ENCODE data around the gene CTNND2. TPM values are rescaled to one million over a fixed set of nuclear protein-coding genes. Genes with fewer than 3 reads are reported as not detected.

Gene CTNND2
- total RNA-seq, 4 donors from 2014 or later: 0.18 to 14.9 (median 0.47) TPM; not detected in 1

GRCh38 chr5:11038772-11039171, 865.5 kb downstream of the CTNND2 start:
- DNase-seq: no peak
- Histone ChIP-seq H3K36me3 (no peaks in the 10 kb centered on the region), H3K27me3 (no peaks in the 10 kb centered on the region), H3K4me3 (no peak overlapping the region), H3K27ac (no peak overlapping the region), H3K4me1 (no peaks in the 10 kb centered on the region), H3K9me3 (no peaks in the 10 kb centered on the region)
- TF ChIP-seq, protein P1, sequence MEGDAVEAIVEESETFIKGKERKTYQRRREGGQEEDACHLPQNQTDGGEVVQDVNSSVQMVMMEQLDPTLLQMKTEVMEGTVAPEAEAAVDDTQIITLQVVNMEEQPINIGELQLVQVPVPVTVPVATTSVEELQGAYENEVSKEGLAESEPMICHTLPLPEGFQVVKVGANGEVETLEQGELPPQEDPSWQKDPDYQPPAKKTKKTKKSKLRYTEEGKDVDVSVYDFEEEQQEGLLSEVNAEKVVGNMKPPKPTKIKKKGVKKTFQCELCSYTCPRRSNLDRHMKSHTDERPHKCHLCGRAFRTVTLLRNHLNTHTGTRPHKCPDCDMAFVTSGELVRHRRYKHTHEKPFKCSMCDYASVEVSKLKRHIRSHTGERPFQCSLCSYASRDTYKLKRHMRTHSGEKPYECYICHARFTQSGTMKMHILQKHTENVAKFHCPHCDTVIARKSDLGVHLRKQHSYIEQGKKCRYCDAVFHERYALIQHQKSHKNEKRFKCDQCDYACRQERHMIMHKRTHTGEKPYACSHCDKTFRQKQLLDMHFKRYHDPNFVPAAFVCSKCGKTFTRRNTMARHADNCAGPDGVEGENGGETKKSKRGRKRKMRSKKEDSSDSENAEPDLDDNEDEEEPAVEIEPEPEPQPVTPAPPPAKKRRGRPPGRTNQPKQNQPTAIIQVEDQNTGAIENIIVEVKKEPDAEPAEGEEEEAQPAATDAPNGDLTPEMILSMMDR (IDR thresholded peaks at IDR 0.05): no peak
- no peak for TF ChIP-seq POLR2A (IDR thresholded peaks at IDR 0.05)

- Histone ChIP-seq H3K9me3 (no peaks in the 10 kb centered on the region), H3K36me3 (no peaks in the 10 kb centered on the region), H3K27me3 (no peaks in the 10 kb centered on the region), H3K27ac (no peak overlapping the region), H3K4me3 (no peak overlapping the region), H3K4me1 (no peaks in the 10 kb centered on the region)
- no peak for DNase-seq
- TF ChIP-seq POLR2A (IDR thresholded peaks at IDR 0.05): no peak
- TF ChIP-seq, protein P1 (IDR thresholded peaks at IDR 0.05): no peak
Observed at GRCh38 chr5:11037941-11038340, 866.3 kb downstream of the CTNND2 start.

- no peaks in the 10 kb centered on the region for H3K27me3 ChIP-seq
- no peak for TF ChIP-seq POLR2A (IDR thresholded peaks at IDR 0.05)
- TF ChIP-seq, protein P1 (IDR thresholded peaks at IDR 0.05): no peak
- no peak for DNase-seq
- H3K9me3 ChIP-seq: no peaks in the 10 kb centered on the region
- no peaks in the 10 kb centered on the region for H3K4me1 ChIP-seq
- no peaks in the 10 kb centered on the region for H3K36me3 ChIP-seq
- no peak overlapping the region for H3K27ac ChIP-seq
- H3K4me3 ChIP-seq: no peak overlapping the region
Observed at GRCh38 chr5:11037080-11037479, 867.2 kb downstream of the CTNND2 start.

DNA sequence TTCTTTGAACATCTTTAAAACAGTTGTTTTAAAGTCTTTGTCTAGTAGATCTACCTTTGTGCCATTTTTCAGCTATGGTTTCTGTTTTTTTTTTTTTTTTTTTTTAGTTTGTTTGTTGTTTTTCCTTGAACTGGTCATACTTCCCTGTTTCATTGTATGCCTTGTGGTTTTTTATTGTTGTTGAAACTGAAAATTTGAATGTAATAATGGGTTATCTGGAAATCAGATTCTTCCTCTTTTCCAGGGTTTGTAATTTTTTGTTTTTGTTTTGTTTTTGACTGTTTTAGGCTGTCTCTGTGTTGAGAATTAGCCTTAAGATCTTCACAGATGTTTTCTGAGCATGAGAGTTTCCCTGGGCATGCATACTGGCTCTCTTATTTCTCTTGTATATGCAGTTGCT, 873.6 kb downstream of the CTNND2 start:
- Histone ChIP-seq H3K36me3 (no peaks in the 10 kb centered on the region), H3K4me3 (no peak overlapping the region), H3K27ac (no peak overlapping the region), H3K9me3 (no peaks in the 10 kb centered on the region), H3K27me3 (no peaks in the 10 kb centered on the region), H3K4me1 (no peaks in the 10 kb centered on the region)
- DNase-seq: no peak
- TF ChIP-seq, protein P1 (IDR thresholded peaks at IDR 0.05): no peak
- no peak for TF ChIP-seq POLR2A (IDR thresholded peaks at IDR 0.05)

- H3K4me1 ChIP-seq: no peaks in the 10 kb centered on the region
- H3K27ac ChIP-seq: no peak overlapping the region
- H3K36me3 ChIP-seq: no peaks in the 10 kb centered on the region
- DNase-seq: no peak
- no peak overlapping the region for H3K4me3 ChIP-seq
- H3K9me3 ChIP-seq: no peaks in the 10 kb centered on the region
- H3K27me3 ChIP-seq: no peaks in the 10 kb centered on the region
- TF ChIP-seq POLR2A (IDR thresholded peaks at IDR 0.05): no peak
- TF ChIP-seq, protein P1 (IDR thresholded peaks at IDR 0.05): no peak
Observed at GRCh38 chr5:11027660-11028059, 876.6 kb downstream of the CTNND2 start.

DNA sequence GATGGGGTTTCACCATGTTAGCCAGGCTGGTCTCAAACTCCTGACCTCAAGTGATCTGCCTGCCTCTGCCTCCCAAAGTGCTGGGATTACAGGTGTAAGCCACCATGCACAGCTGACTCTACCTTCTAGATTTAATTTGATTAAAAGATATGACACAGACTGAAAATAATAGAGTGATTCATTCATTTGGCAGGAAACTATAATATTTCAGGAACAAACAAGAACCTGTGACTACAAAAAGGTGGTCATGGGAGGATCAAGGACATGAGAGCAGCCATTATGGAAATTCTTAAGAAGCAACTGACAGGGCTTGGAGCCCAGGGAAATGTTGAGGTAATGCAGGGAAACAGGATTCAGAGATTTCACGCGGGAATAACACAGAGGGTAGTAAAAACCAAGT, 877.7 kb downstream of the CTNND2 start:
- H3K9me3 ChIP-seq: no peaks in the 10 kb centered on the region
- H3K4me3 ChIP-seq: no peak overlapping the region
- no peak for DNase-seq
- no peaks in the 10 kb centered on the region for H3K4me1 ChIP-seq
- H3K36me3 ChIP-seq: no peaks in the 10 kb centered on the region
- H3K27ac ChIP-seq: no peak overlapping the region
- TF ChIP-seq, protein P1 (IDR thresholded peaks at IDR 0.05): no peak
- TF ChIP-seq POLR2A (IDR thresholded peaks at IDR 0.05): no peak
- H3K27me3 ChIP-seq: no peaks in the 10 kb centered on the region

Data from Peyer's patch (tissue), 4 donors.